Measurements from ENCODE around the gene NKD2.

DNA sequence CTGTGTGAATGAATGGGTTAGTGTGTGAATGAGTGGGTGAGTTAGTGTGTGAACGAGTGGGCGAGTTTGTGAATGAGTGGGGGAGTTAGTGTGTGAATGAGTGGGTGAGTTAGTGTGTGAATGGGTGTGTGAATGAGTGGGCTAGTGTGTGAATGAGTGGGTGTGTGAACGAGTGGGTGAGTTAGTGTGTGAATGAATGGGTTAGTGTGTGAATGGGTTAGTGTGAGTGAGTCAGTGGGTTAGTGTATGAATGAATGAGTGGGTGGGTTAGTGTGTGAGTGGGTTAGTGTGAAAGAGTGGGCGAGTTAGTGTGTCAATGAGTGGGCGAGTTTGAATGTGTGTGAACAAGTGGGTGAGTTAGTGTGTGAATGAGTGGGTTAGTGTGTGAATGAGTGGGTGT lies 35.5 kb downstream of the NKD2 start:
- TF ChIP-seq, protein P1, sequence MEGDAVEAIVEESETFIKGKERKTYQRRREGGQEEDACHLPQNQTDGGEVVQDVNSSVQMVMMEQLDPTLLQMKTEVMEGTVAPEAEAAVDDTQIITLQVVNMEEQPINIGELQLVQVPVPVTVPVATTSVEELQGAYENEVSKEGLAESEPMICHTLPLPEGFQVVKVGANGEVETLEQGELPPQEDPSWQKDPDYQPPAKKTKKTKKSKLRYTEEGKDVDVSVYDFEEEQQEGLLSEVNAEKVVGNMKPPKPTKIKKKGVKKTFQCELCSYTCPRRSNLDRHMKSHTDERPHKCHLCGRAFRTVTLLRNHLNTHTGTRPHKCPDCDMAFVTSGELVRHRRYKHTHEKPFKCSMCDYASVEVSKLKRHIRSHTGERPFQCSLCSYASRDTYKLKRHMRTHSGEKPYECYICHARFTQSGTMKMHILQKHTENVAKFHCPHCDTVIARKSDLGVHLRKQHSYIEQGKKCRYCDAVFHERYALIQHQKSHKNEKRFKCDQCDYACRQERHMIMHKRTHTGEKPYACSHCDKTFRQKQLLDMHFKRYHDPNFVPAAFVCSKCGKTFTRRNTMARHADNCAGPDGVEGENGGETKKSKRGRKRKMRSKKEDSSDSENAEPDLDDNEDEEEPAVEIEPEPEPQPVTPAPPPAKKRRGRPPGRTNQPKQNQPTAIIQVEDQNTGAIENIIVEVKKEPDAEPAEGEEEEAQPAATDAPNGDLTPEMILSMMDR (IDR thresholded peaks at IDR 0.05): no peak
- no peak for TF ChIP-seq POLR2A (IDR thresholded peaks at IDR 0.05)
